ENCODE measurements around the gene CHN2. TPM values are rescaled to one million over a fixed set of nuclear protein-coding genes. Genes with fewer than 3 reads are reported as not detected.

Gene CHN2
- total RNA-seq, 4 donors from 2014 or later, result 7.6 to 25.9 (median 17.8) TPM

DNA sequence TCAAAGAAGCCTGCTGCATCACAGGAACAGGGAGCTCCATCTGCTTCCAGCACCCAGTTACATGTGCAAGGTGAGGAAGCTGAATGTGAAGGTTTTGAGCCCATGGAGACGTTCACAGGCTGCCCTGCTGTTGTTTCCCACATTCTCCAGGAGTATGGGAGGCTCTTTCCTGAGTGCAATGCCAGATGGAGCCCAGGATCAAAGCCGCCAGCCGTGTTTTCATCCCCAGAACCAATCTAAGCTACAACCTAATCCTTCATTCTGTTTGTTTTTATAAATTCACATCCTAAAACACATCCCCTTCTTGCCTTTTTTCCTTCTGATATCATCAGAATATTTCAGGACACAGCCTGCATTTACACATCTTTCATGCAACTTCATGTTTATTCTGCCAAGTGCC is 270.2 kb downstream of the CHN2 start:
- ATAC-seq (ENCODE audit: low FRiP score) (no peak), DNase-seq (ENCODE audit: low spot score) (no peak)
- TF ChIP-seq, protein P1, sequence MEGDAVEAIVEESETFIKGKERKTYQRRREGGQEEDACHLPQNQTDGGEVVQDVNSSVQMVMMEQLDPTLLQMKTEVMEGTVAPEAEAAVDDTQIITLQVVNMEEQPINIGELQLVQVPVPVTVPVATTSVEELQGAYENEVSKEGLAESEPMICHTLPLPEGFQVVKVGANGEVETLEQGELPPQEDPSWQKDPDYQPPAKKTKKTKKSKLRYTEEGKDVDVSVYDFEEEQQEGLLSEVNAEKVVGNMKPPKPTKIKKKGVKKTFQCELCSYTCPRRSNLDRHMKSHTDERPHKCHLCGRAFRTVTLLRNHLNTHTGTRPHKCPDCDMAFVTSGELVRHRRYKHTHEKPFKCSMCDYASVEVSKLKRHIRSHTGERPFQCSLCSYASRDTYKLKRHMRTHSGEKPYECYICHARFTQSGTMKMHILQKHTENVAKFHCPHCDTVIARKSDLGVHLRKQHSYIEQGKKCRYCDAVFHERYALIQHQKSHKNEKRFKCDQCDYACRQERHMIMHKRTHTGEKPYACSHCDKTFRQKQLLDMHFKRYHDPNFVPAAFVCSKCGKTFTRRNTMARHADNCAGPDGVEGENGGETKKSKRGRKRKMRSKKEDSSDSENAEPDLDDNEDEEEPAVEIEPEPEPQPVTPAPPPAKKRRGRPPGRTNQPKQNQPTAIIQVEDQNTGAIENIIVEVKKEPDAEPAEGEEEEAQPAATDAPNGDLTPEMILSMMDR (IDR thresholded peaks at IDR 0.05), result no peak

DNA sequence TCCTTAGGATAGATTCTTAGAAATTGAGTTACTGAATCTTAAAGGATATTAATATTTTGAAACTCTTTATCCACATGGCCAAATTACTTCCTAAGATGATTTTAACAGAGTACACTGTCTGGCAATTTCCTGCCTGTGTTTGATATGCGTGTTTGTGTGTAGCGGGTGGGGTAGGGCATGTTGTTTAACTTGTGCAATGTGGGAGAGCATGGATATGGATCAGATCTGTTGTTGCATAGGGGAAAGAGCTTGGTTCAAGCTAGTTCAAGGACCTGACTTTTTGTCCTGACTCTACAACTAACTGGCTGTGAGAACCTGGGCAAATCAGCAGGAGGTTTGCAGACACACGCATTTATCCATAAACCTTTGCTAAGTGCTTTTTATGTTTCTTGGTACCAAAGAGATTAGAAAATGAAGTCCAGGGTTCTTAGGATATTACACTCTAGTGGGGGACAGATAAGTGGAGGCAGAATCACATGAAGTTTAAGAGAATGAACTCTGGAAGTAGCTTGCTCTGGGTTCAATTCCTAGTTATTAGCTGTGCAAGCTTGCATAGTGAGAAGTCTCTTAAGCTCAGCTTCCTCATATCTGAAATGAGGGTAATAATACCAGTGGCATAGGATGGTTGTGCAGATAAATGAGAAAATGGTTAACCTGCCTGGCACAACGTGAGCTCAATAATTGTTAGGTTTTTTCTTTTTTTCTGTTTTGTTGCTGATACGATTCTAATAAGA is 272.8 kb downstream of the CHN2 start:
- ATAC-seq (ENCODE audit: low FRiP score) (no peak), DNase-seq (ENCODE audit: low spot score) (no peak)
- TF ChIP-seq, protein P1 (IDR thresholded peaks at IDR 0.05), result no peak

DNA sequence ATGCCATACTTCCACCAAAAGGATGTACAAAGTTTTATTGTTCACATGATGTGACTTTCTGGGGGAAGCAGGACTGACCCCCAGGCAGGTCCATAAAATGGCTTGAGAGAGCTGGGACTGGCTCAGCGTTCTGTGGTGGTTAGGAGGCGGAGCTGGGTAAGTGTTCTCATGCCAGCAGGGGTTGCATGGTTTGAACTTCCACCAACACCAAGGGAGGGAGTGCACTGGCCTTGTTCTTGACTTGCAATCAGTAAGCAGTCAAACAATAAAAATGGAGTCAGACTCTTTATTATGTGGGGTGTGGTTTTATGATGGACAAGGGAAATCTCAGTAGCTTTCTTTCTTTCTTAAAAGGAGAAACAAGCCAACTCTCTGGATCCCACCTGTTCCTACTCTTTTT is 273.6 kb downstream of the CHN2 start:
- TF ChIP-seq, protein P1 (IDR thresholded peaks at IDR 0.05), result no peak
- ATAC-seq (ENCODE audit: low FRiP score) (no peak), DNase-seq (ENCODE audit: low spot score) (no peak)

DNA sequence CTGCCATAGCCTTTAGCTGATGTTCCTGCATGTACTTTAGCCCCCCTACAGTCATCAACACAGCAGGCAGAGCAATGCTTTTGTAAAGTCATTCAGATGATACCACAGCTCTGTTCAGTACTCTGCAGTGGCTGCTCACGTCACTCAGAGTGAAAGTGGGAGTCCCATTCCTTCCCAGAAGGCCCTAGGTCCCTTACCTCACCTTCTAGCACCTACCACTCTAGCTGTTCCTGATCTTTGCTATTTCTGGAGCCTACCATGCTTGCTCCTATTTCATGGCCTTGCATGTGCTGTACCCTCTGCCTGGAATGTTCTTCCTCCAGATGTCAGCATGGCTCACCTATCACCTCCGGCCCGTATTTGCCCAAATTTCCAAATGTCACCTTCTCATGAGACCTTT is 274.7 kb downstream of the CHN2 start:
- no peak for ATAC-seq (ENCODE audit: low FRiP score)
- TF ChIP-seq, protein P1 (IDR thresholded peaks at IDR 0.05), result no peak
- DNase-seq (ENCODE audit: low spot score), result no peak

DNA sequence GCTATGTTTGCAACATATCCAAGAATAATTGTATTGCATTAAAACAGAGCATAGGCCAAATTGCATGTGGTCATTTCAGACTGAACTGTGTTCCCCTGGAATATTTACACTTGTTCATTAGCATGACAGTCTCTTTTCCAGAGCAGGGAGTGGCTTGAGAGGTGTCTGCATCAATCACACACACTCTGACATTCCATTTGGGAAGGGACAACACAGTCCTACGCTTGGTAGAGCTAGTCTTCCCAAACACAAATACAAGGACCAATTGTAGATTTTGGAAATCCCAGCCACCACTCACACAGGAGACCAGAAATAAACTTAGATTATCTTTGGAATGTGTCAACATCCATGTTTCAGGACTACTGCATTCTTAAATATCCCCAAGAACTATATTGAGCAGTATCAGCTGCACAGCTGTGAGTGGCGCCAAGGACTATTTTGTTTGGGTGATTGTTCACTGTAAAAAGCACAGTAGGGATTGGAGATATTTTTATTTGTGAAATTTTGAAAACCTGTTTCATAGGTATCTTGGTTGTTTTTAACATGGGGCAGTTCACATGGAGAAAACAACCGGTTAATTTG is 275.5 kb downstream of the CHN2 start:
- DNase-seq (ENCODE audit: low spot score) (no peak), ATAC-seq (ENCODE audit: low FRiP score) (no peak)
- TF ChIP-seq, protein P1 (IDR thresholded peaks at IDR 0.05), result no peak

DNA sequence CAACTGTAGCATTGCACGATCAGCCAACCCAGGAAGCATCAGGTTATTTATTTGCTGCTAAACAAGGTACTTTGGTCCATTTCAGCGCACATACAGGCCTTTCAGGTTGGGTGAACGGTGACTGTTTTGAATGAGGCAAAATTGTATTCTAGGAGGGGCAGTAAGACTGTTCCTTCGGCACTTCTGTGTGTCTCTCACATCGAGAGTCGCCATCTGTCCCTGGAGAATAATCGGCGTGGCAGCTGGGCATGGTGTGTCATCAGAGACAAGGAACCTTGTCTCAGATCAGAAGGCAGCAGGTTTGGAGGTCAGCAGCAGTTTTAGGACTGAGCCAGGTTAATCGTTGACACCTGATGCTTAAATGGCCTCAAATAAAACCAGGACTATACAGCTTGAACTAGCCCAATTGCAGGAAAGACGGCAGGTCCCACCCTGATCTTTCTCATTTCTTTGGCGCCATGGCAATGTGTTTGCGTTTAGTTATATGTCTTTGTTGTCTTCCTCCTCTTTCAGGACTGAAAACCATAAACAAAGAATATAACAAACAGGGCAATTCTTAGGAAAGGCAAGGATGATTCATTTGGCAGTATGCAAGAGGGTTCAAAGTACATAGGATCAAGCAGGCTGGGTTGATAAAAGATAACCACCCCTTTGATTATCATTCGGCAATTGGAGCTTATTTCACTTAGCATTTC is 277.0 kb downstream of the CHN2 start:
- TF ChIP-seq, protein P1 (IDR thresholded peaks at IDR 0.05), result no peak
- ATAC-seq (ENCODE audit: low FRiP score), result no peak
- no peak for DNase-seq (ENCODE audit: low spot score)

Data from omental fat pad (tissue), 4 donors.